GM06990 (cell line): ENCODE measurements around the gene CORIN.

Experiments used
- DNase-seq: peaks from one replicate; pipeline ENCODE4 v3.0.0-alpha.2; 2011; ENCODE audit not compliant: insufficient read length; ENCODE audit errors: extremely low read depth
- H3K27me3 ChIP-seq: replicated peaks from 2 replicates; pipeline ENCODE4 v1.6.0; 2011; ENCODE audit warnings: low read length; ENCODE audit not compliant: control insufficient read depth, insufficient read depth
- H3K36me3 ChIP-seq: 2 replicates; pipeline ENCODE4 v1.5.1; 2011; ENCODE audit warnings: low read length; ENCODE audit not compliant: control insufficient read depth, insufficient read depth
- H3K4me3 ChIP-seq: replicated peaks from 2 replicates; pipeline ENCODE4 v1.5.1; 2011; ENCODE audit warnings: low read depth, mild to moderate bottlenecking, control low read depth, low read length
- TF ChIP-seq, protein P1 (sequence below): IDR thresholded peaks from 2 replicates; pipeline ENCODE4 v1.5.1; 2011; ENCODE audit warnings: low read length, control low read depth, mild to moderate bottlenecking, inconsistent platforms; ENCODE audit not compliant: insufficient read depth, poor library complexity, severe bottlenecking

CORIN gene

DNA sequence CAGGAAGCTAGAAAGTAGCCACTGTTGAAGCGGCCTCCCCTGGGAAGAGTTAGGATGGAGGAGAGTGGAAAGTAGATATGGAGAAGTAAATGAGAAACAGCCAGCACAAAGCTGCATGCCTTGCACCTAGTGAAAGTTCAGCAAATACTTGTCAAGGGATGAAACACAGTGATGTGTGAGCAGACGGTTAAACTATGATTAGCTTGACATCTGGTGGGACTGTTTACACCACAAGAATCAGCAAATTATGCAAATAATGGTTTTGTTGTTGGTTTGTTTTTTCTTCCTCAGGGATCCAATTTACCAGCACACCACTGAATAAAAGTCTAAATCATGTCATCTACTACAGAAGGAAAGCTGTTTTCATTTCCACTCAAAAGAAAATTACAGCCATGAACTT is 87.1 kb downstream of the CORIN start:
- Histone ChIP-seq H3K4me3 (no peak overlapping the region), H3K36me3 (no peaks in the 10 kb centered on the region), H3K27me3 (no peaks in the 10 kb centered on the region)
- no peak for DNase-seq
- TF ChIP-seq, protein P1, sequence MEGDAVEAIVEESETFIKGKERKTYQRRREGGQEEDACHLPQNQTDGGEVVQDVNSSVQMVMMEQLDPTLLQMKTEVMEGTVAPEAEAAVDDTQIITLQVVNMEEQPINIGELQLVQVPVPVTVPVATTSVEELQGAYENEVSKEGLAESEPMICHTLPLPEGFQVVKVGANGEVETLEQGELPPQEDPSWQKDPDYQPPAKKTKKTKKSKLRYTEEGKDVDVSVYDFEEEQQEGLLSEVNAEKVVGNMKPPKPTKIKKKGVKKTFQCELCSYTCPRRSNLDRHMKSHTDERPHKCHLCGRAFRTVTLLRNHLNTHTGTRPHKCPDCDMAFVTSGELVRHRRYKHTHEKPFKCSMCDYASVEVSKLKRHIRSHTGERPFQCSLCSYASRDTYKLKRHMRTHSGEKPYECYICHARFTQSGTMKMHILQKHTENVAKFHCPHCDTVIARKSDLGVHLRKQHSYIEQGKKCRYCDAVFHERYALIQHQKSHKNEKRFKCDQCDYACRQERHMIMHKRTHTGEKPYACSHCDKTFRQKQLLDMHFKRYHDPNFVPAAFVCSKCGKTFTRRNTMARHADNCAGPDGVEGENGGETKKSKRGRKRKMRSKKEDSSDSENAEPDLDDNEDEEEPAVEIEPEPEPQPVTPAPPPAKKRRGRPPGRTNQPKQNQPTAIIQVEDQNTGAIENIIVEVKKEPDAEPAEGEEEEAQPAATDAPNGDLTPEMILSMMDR, result no peak

DNA sequence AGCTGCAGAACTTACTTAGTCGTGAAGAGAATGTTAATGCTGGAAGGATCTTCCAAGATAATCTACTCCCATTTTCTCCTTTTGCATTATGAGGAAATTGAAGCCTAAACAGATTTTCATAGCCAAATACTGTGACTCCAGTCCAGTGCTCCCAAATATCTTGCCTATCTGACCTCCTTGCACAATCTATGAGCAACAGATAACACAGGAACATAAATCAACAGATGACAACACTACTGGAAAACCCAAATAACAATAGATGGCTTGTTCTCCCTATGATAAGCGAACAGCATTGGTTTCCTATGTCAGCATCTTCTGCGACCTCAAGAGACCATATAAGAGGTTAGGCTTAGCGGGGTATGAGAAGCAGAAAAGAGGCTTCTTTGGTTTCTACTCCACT is 88.0 kb downstream of the CORIN start:
- no peaks in the 10 kb centered on the region for H3K36me3 ChIP-seq
- H3K4me3 ChIP-seq, result no peak overlapping the region
- no peaks in the 10 kb centered on the region for H3K27me3 ChIP-seq
- TF ChIP-seq, protein P1, result no peak
- no peak for DNase-seq

DNA sequence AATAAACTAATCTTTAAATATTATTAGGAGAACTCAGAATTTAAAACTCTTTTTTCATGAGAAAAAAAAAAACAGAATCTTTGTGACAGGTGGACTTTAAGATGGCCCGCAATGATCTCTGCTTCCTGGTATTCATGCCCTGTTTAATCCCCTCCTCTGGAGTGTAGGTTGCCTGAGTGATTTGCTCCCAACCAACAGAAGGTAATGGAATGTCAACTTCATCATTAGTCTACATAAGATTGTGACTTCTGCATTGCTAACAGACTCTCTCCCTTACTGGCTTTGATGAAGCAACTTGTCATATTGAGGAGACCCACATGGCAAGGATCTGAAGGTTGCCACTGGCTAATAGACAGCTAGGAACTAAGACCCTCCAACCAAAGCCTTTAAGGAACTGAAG is 88.8 kb downstream of the CORIN start:
- Histone ChIP-seq H3K4me3 (no peak overlapping the region), H3K36me3 (no peaks in the 10 kb centered on the region), H3K27me3 (no peaks in the 10 kb centered on the region)
- DNase-seq, result no peak
- TF ChIP-seq, protein P1, result no peak

DNA sequence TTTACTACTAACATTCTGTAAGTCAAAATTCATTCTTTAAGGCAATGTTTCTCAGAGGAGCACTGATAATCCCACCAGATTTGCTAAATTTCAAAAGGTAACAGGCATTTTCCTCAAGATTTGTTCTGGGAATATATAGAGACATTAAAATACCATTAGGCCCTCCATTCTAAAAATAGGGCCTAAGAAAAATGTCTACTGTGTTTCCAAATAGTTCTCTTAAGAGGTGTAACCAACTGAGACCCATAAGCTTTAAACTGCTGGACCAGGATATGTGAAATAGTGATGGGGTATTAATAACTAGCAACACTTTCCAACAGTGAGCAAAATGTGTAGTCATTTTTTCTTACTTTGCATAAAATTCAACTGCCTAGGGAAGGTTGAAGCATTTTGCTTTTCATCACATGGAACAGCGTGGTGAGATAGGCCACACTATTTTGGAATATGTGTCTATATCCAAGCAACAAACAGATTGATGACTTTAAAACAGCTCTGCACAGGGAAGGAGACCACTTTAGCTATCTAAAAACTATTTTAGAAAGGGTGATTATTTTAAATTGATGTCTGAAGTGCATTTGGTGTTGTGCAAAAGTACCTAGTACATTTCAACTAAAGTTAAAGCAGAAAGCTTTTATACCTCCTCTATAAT is 89.9 kb downstream of the CORIN start:
- Histone ChIP-seq H3K36me3 (no peaks in the 10 kb centered on the region), H3K27me3 (no peaks in the 10 kb centered on the region), H3K4me3 (no peak overlapping the region)
- DNase-seq, result no peak
- TF ChIP-seq, protein P1, result no peak

DNA sequence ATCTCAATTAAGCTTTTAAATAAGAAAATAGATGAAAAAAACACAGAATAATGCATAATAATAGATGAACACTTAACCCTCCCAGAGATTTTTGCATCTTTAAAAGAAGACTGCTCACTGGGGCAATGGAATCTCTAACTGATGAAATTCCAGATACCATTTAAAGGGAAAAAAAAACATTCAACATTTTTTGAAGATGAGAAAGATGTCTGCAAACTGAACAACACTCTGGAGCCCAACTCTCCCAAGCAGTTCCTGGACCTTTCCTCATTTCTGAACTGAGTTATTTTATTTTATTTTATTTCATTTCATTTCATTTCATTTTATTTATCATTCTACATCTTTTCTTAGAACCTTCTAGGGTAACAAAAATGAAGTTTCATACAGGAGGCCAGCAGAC is 90.7 kb downstream of the CORIN start:
- no peaks in the 10 kb centered on the region for H3K27me3 ChIP-seq
- H3K4me3 ChIP-seq, result no peak overlapping the region
- no peaks in the 10 kb centered on the region for H3K36me3 ChIP-seq
- TF ChIP-seq, protein P1, result no peak
- DNase-seq, result no peak

DNA sequence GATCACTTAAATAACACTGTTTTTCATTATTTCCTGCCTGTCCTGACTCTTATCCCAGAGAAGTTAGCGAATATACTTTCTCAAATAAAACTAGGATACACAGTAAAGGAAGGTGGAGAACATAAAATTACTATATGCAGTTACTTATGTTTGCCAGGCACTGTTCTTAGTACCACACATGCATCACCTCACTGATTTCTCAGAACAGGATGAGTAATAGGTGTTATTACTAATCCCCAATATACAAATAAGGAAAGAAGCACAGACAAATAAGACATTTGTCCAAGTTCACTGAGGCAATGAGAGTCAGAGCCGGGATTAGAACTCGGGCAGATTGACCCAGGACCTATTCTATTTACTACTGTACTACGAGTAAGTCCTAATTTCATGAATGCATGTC is 91.7 kb downstream of the CORIN start:
- H3K27me3 ChIP-seq, result no peaks in the 10 kb centered on the region
- H3K36me3 ChIP-seq, result no peaks in the 10 kb centered on the region
- H3K4me3 ChIP-seq, result no peak overlapping the region
- TF ChIP-seq, protein P1, result no peak
- no peak for DNase-seq
